WI38 (cell line): ENCODE data around the gene GUCY2D.

Experiments
- H3K4me3 ChIP-seq: 2 replicates; pipeline ENCODE4 v1.5.1; 2011; ENCODE audit warnings: low read depth, mild to moderate bottlenecking, control low read depth, low read length
- TF ChIP-seq, protein P1 (sequence below): IDR thresholded peaks from 2 replicates; pipeline ENCODE4 v1.5.1; 2012; ENCODE audit warnings: low read depth, mild to moderate bottlenecking, control low read depth, low read length

The GUCY2D gene

DNA sequence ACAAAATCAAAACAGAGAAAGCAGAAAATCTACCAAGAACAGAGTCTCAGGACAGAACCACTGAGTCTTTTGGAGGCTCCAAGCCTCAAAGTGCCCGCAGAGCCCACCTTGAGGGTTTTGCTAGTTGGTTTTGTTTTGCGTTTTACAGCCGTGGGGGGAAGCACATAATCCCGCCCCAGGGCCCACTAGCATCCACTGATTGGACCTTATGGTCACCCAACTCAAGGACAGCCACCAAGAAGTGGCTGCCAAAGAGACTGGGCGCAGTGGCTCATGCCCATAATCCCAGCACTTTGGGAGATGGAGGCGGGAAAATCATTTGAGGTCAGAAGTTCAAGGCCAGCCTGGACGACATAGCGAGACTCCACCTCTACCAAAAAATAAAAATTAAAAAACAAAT lies 46.3 kb downstream of the GUCY2D start:
- H3K4me3 ChIP-seq = no peak overlapping the region
- TF ChIP-seq, protein P1, sequence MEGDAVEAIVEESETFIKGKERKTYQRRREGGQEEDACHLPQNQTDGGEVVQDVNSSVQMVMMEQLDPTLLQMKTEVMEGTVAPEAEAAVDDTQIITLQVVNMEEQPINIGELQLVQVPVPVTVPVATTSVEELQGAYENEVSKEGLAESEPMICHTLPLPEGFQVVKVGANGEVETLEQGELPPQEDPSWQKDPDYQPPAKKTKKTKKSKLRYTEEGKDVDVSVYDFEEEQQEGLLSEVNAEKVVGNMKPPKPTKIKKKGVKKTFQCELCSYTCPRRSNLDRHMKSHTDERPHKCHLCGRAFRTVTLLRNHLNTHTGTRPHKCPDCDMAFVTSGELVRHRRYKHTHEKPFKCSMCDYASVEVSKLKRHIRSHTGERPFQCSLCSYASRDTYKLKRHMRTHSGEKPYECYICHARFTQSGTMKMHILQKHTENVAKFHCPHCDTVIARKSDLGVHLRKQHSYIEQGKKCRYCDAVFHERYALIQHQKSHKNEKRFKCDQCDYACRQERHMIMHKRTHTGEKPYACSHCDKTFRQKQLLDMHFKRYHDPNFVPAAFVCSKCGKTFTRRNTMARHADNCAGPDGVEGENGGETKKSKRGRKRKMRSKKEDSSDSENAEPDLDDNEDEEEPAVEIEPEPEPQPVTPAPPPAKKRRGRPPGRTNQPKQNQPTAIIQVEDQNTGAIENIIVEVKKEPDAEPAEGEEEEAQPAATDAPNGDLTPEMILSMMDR = no peak

DNA sequence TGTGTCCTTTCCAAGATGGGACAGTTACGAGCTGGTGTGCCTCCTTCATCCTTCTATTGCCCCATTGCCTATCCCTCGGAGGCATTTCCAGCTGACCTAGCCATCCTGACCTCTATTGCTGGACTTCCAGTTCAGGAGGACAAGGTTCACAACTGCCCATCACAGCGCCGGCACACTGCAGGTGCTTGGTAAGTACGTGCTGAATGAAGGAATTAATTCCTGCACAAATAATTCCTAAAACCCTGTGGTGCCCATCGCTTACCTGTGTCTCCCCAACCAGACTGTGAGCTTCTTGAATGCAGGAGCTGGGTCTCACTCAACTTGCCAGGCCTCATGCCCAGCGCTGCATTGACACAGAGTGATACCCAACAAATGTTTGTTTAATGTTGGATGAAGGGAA lies 49.4 kb downstream of the GUCY2D start:
- TF ChIP-seq, protein P1 = no peak
- no peak overlapping the region for H3K4me3 ChIP-seq

DNA sequence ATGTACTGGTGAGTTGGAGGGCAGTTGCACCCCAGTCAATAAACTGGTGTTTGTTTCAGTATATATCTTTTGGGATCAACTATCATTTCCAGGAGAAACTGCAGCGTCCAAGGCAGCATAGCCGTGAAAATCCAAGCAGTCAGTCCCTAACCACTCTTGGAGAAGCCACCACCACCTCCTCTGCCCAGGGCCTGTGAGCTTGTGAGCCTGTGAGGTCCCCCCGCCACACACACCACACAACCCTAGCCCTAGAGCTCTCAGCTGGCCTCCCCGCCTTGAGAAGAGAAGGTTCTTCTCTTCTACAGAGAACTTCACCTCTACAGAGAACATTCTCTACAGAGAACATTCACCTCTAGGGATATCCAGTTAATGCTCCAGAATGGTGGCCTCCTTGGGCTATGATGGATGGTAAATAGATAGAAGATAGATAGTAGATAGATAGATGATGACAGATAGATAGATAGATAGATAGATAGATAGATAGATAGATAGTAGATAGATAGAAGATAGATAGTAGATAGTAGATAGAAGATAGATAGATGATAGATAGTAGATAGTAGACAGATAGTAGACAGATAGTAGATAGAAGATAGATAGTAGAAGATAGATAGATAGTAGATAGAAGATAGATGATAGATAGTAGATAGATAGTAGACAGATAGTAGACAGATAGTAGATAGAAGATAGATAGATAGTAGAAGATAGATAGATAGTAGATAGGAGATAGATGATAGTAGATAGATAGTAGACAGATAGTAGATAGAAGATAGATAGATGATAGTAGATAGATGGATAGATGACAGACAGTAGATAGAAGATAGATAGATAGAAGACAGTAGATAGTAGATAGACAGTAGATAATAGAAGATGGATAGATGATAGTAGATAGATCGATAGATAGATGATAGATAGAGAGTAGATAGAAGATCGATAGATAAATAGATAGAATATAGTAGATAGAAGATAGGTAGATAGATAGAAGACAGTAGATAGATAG lies 50.1 kb downstream of the GUCY2D start:
- no peak overlapping the region for H3K4me3 ChIP-seq
- TF ChIP-seq, protein P1 = no peak

DNA sequence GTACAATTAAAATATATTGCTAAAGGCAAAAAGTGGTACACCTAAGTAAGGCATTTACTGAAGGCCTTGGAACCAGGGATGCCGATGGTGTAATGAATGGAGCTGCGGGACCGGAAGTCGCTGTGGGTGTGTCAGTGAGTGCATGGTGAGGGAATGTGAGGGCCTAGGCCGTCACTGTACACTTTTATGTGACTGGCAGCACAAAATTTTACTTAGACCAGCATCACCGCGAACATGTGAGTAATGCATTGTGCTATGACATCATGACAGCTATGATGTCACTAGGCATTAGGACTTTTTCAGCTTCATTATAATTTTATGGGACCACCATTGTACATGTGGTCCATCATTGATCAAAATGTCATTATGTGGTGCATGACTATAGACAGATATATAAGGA lies 51.2 kb downstream of the GUCY2D start:
- TF ChIP-seq, protein P1 = no peak
- no peak overlapping the region for H3K4me3 ChIP-seq

DNA sequence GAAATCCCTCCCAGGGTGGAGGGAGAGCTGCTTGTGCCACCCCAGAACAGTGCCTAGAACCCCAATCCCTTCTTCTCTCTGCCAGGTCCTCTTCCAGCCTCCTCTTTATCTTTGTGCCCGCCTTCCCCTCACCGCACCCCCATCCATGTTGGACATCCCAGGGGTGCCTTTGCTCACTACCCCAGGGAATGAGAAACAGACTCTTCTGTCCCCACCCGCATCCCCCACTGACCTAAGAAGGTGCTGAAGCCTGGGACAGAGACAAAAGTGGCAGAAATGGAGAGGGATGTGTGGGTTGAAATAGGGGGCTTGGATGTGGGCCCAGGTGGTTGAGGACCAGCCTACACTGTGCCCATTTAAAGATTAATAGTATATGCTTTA lies 53.4 kb downstream of the GUCY2D start:
- H3K4me3 ChIP-seq = no peak overlapping the region
- TF ChIP-seq, protein P1 = no peak

DNA sequence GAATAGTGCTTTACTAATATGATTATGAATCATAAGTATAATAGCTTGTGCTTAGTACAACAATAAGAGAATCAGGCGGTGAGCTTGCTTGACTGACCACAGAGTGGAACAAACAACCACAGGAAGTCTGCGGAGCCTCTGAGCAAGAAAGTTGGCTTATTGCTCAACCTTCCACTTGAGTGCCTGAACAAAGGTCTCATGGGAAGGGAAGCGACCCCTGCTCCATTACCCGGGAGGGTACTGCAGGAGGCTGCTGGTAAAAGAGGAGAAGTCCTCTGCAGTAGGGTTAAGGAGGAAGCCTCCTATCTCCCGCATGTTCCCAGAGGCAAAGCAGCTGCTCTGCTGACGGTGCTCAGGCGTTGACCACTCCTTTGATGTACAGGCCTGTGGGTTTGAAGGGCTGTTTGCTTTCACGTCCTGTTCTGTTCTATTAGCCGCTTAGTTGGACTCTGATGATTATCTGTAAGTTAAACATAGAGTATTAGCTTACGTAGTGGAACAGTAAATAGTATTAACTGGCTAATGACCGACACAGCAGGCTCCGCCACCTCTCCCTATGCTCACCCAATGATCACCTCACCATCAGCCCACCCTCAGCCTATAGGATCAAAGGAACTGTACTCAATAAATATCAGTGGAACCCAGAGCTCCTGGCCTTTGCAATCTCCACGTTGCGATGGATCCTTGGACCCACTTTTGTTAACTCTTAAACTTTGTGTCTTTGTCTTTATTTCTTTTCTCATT lies 54.0 kb downstream of the GUCY2D start:
- H3K4me3 ChIP-seq = no peak overlapping the region
- TF ChIP-seq, protein P1 = no peak

DNA sequence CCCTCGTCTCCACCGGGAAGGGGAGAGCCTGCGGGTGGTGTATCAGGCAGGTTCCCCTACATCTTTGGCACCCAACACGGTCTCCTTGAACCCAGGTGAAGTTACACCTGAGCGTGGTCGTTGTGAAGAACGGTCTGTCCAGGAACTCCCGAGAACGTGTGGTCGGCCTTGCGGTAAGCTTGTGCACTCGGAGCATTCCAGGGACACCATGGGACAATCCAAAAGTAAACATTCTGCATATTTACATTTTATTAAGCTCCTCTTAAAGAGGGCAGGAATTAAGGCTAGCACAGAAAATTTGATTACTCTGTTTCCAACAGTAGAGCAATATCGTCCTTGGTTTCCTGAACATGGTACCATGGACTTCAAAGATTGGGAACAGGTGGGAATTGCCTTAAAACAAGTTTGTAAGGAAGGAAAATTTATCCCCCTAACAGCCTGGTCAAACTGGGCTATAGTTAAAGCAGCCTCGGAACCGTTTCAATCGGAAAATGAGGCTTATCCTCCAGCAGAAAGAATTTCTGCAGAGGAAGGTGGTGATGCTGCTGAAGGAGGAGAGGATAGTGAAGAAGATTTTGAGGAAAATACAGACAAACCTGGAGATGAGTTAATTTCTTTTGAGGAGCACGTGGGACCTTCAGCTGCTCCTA lies 54.7 kb downstream of the GUCY2D start:
- H3K4me3 ChIP-seq = no peak overlapping the region
- TF ChIP-seq, protein P1 = no peak
